ENCODE measurements around the gene ZFHX3.

DNA sequence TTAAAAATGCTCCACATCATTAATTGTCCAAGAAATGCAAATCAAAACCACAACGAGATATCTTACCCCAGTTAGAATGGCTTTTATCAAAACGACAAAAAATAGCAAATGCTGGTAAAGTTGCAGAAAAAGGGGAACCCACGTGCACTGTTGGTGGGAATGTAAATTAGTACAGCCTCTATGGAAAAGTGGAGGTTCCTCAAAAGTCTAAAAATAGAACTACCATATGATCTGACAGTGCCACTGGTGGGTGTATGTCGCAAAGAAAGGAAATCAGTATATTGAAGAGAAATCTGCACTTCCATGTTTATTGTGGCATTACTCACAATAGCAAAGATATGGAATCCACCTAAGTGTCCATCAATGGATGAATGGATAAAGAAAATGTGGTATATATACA is 38.2 kb upstream of the ZFHX3 start:
- TF ChIP-seq, protein P1, sequence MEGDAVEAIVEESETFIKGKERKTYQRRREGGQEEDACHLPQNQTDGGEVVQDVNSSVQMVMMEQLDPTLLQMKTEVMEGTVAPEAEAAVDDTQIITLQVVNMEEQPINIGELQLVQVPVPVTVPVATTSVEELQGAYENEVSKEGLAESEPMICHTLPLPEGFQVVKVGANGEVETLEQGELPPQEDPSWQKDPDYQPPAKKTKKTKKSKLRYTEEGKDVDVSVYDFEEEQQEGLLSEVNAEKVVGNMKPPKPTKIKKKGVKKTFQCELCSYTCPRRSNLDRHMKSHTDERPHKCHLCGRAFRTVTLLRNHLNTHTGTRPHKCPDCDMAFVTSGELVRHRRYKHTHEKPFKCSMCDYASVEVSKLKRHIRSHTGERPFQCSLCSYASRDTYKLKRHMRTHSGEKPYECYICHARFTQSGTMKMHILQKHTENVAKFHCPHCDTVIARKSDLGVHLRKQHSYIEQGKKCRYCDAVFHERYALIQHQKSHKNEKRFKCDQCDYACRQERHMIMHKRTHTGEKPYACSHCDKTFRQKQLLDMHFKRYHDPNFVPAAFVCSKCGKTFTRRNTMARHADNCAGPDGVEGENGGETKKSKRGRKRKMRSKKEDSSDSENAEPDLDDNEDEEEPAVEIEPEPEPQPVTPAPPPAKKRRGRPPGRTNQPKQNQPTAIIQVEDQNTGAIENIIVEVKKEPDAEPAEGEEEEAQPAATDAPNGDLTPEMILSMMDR (IDR thresholded peaks at IDR 0.05 in 2 of 3, conservative IDR thresholded peaks at IDR 0.05 in 1 of 3; ENCODE audit: control insufficient read depth in 2 of 3, extremely low read depth in 1 of 3, insufficient read depth in 1 of 3, low read depth in 3 of 3, low read length in 3 of 3): no peak
- no peak for TF ChIP-seq IKZF1 (conservative IDR thresholded peaks at IDR 0.05)
- TF ChIP-seq, protein P2, sequence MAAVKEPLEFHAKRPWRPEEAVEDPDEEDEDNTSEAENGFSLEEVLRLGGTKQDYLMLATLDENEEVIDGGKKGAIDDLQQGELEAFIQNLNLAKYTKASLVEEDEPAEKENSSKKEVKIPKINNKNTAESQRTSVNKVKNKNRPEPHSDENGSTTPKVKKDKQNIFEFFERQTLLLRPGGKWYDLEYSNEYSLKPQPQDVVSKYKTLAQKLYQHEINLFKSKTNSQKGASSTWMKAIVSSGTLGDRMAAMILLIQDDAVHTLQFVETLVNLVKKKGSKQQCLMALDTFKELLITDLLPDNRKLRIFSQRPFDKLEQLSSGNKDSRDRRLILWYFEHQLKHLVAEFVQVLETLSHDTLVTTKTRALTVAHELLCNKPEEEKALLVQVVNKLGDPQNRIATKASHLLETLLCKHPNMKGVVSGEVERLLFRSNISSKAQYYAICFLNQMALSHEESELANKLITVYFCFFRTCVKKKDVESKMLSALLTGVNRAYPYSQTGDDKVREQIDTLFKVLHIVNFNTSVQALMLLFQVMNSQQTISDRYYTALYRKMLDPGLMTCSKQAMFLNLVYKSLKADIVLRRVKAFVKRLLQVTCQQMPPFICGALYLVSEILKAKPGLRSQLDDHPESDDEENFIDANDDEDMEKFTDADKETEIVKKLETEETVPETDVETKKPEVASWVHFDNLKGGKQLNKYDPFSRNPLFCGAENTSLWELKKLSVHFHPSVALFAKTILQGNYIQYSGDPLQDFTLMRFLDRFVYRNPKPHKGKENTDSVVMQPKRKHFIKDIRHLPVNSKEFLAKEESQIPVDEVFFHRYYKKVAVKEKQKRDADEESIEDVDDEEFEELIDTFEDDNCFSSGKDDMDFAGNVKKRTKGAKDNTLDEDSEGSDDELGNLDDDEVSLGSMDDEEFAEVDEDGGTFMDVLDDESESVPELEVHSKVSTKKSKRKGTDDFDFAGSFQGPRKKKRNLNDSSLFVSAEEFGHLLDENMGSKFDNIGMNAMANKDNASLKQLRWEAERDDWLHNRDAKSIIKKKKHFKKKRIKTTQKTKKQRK (IDR thresholded peaks at IDR 0.05; ENCODE audit: low read depth, low read length): no peak
- TF ChIP-seq EZH2 (IDR thresholded peaks at IDR 0.05; ENCODE audit: borderline replicate concordance, control insufficient read depth, low read depth, low read length): no peak
- TF ChIP-seq, protein P3, sequence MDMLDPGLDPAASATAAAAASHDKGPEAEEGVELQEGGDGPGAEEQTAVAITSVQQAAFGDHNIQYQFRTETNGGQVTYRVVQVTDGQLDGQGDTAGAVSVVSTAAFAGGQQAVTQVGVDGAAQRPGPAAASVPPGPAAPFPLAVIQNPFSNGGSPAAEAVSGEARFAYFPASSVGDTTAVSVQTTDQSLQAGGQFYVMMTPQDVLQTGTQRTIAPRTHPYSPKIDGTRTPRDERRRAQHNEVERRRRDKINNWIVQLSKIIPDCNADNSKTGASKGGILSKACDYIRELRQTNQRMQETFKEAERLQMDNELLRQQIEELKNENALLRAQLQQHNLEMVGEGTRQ (IDR thresholded peaks at IDR 0.05; ENCODE audit: borderline replicate concordance, low read depth, low read length): no peak
- TF ChIP-seq NRF1 (conservative IDR thresholded peaks at IDR 0.05; ENCODE audit: low read depth, low read length): no peak
- no peak for TF ChIP-seq NR2C2 (IDR thresholded peaks at IDR 0.05; ENCODE audit: borderline replicate concordance, control insufficient read depth, insufficient read length, low read depth)
